Activated T-helper 2 cell treated with anti-CD3 and anti-CD28 coated beads, Interferon-gamma antibody, Interleukin-2, Interleukin-4, amounts not matched to agents 10 μg/mL and 5 μg/mL and 100 μg/mL, durations not matched to agents 14 hours and 24 hours and 36 hours (primary cell): ENCODE measurements around the gene MAPK1IP1L. TPM values are rescaled to one million over a fixed set of nuclear protein-coding genes. Genes with fewer than 3 reads are reported as not detected.

Experiments used
- DNase-seq: peaks from one replicate; pipeline ENCODE4 v3.0.0; 2021; ENCODE audit warnings: low spot score
- H3K27ac Mint-ChIP-seq: one replicate; pipeline ENCODE4 v1.8.0; 2021; ENCODE audit warnings: mixed read lengths
- H3K27me3 Mint-ChIP-seq: one replicate; pipeline ENCODE4 v1.8.0; 2021; ENCODE audit warnings: low read depth, mixed read lengths
- H3K36me3 Mint-ChIP-seq: one replicate; pipeline ENCODE4 v1.8.0; 2021; ENCODE audit warnings: low read depth, mixed read lengths
- H3K4me1 Mint-ChIP-seq: one replicate; pipeline ENCODE4 v1.8.0; 2021; ENCODE audit warnings: low read depth, mixed read lengths
- H3K4me3 Mint-ChIP-seq: one replicate; pipeline ENCODE4 v1.8.0; 2021; ENCODE audit warnings: low read depth, mild to moderate bottlenecking, moderate library complexity, mixed read lengths
- H3K9me3 Mint-ChIP-seq: one replicate; pipeline ENCODE4 v1.8.0; 2021; ENCODE audit warnings: mixed read lengths
- intact Hi-C: fragments of 100-400 bp; cut with micrococcal nuclease; formaldehyde crosslinking; loops from one replicate; pipeline ENCODE4 v1.15.1; 2023
- total RNA-seq: library from RNA; stranded (reverse); gene quantifications from 2 replicates; pipeline ENCODE4 v1.2.3, GENCODE V29; 2022

Gene MAPK1IP1L
- total RNA-seq, 1 donor from 2014 or later = 148 TPM

- Mint-ChIP-seq H3K27me3 (peaks cover 2% of the 10 kb centered on the region), H3K4me3 (no peak overlapping the region)
Observed at GRCh38 chr14:55085060-55085660, 33.7 kb downstream of the MAPK1IP1L start.

GRCh38 chr14:55086938-55087337, 35.5 kb downstream of the MAPK1IP1L start:
- DNase-seq = no peak
- peaks cover 2% of the 10 kb centered on the region for H3K27me3 Mint-ChIP-seq
- peaks cover 3% of the 10 kb centered on the region for H3K4me1 Mint-ChIP-seq
- no peaks in the 10 kb centered on the region for H3K36me3 Mint-ChIP-seq
- no peak overlapping the region for H3K4me3 Mint-ChIP-seq
- intact Hi-C loops = no loop called here
- H3K27ac Mint-ChIP-seq = no peak overlapping the region
- no peaks in the 10 kb centered on the region for H3K9me3 Mint-ChIP-seq

More at GRCh38 chr14:55085060-55085660, 33.7 kb downstream of the MAPK1IP1L start:
- intact Hi-C loops = no loop called here
- H3K27ac Mint-ChIP-seq = no peak overlapping the region
- no peaks in the 10 kb centered on the region for H3K36me3 Mint-ChIP-seq
- no peak for DNase-seq
- peaks cover 3% of the 10 kb centered on the region for H3K4me1 Mint-ChIP-seq
- H3K9me3 Mint-ChIP-seq = no peaks in the 10 kb centered on the region

- Mint-ChIP-seq H3K4me1 (peaks cover 3% of the 10 kb centered on the region), H3K4me3 (no peak overlapping the region), H3K27me3 (peaks cover 2% of the 10 kb centered on the region), H3K9me3 (no peaks in the 10 kb centered on the region), H3K36me3 (no peaks in the 10 kb centered on the region), H3K27ac (no peak overlapping the region)
- intact Hi-C loops = no loop called here
- no peak for DNase-seq
Observed at GRCh38 chr14:55088356-55088755, 36.9 kb downstream of the MAPK1IP1L start.

- Mint-ChIP-seq H3K27me3 (no peaks in the 10 kb centered on the region), H3K27ac (no peak overlapping the region), H3K4me3 (no peak overlapping the region), H3K9me3 (no peaks in the 10 kb centered on the region), H3K36me3 (no peaks in the 10 kb centered on the region), H3K4me1 (peaks cover 8% of the 10 kb centered on the region)
- no peak for DNase-seq
- intact Hi-C loops = loop anchor here (5.0 kb wide), 1 partner anchor 35 kb away; the partner anchor contains the start of gene LGALS3
Observed at GRCh38 chr14:55092341-55092740, 40.9 kb downstream of the MAPK1IP1L start.

- Mint-ChIP-seq H3K27me3 (no peaks in the 10 kb centered on the region), H3K4me1 (peaks cover 20% of the 10 kb centered on the region), H3K9me3 (no peaks in the 10 kb centered on the region), H3K36me3 (no peaks in the 10 kb centered on the region), H3K27ac (no peak overlapping the region), H3K4me3 (no peak overlapping the region)
- intact Hi-C loops = loop anchor here (5.0 kb wide), 2 partner anchors 33 to 238 kb away; partner anchors contain the start of gene LGALS3
- no peak for DNase-seq
Observed at GRCh38 chr14:55094292-55095157, 43.1 kb downstream of the MAPK1IP1L start.

GRCh38 chr14:55097881-55098560, 46.6 kb downstream of the MAPK1IP1L start:
- H3K9me3 Mint-ChIP-seq = no peaks in the 10 kb centered on the region
- peaks cover 9% of the 10 kb centered on the region for H3K36me3 Mint-ChIP-seq
- H3K4me1 Mint-ChIP-seq = peaks cover 35% of the 10 kb centered on the region
- H3K4me3 Mint-ChIP-seq = no peak overlapping the region
- no peaks in the 10 kb centered on the region for H3K27me3 Mint-ChIP-seq
- H3K27ac Mint-ChIP-seq = peak overlapping the region; percentile 88
- intact Hi-C loops = loop anchor here (5.0 kb wide), 1 partner anchor 234 kb away; no protein-coding TSS in a partner anchor
- peak; percentile 38 for DNase-seq

GRCh38 chr14:55098561-55098898, 47.1 kb downstream of the MAPK1IP1L start:
- peaks cover 40% of the 10 kb centered on the region for H3K4me1 Mint-ChIP-seq
- no peaks in the 10 kb centered on the region for H3K9me3 Mint-ChIP-seq
- intact Hi-C loops = loop anchor here (5.0 kb wide), 1 partner anchor 234 kb away; no protein-coding TSS in a partner anchor
- no peaks in the 10 kb centered on the region for H3K27me3 Mint-ChIP-seq
- no peak for DNase-seq
- no peak overlapping the region for H3K4me3 Mint-ChIP-seq
- H3K36me3 Mint-ChIP-seq = peaks cover 9% of the 10 kb centered on the region
- peak overlapping the region; percentile 88 for H3K27ac Mint-ChIP-seq

GRCh38 chr14:55099756-55100155, 48.3 kb downstream of the MAPK1IP1L start:
- Mint-ChIP-seq H3K36me3 (peaks cover 18% of the 10 kb centered on the region), H3K4me3 (no peak overlapping the region), H3K27me3 (no peaks in the 10 kb centered on the region), H3K27ac (no peak overlapping the region), H3K9me3 (peaks cover 10% of the 10 kb centered on the region), H3K4me1 (peaks cover 49% of the 10 kb centered on the region)
- DNase-seq = no peak
- intact Hi-C loops = loop anchor here (5.0 kb wide), 1 partner anchor 233 kb away; no protein-coding TSS in a partner anchor

- Mint-ChIP-seq H3K4me3 (no peak overlapping the region), H3K4me1 (peaks cover 49% of the 10 kb centered on the region)
- intact Hi-C loops = loop anchor here (2.0 kb wide), 1 partner anchor 27 kb away; the partner anchor contains the start of gene LGALS3
Observed at GRCh38 chr14:55101698-55102097, 50.3 kb downstream of the MAPK1IP1L start.

GRCh38 chr14:55102141-55102621, 50.7 kb downstream of the MAPK1IP1L start:
- Mint-ChIP-seq H3K9me3 (peaks cover 14% of the 10 kb centered on the region), H3K4me1 (peaks cover 45% of the 10 kb centered on the region), H3K36me3 (peaks cover 23% of the 10 kb centered on the region), H3K27ac (peak overlapping the region; percentile 90), H3K4me3 (no peak overlapping the region), H3K27me3 (no peaks in the 10 kb centered on the region)
- intact Hi-C loops = loop anchor here (2.0 kb wide), 1 partner anchor 27 kb away; the partner anchor contains the start of gene LGALS3
- DNase-seq = peak; percentile 32

More at GRCh38 chr14:55101698-55102097, 50.3 kb downstream of the MAPK1IP1L start:
- no peaks in the 10 kb centered on the region for H3K27me3 Mint-ChIP-seq
- peaks cover 23% of the 10 kb centered on the region for H3K36me3 Mint-ChIP-seq
- peaks cover 14% of the 10 kb centered on the region for H3K9me3 Mint-ChIP-seq
- no peak overlapping the region for H3K27ac Mint-ChIP-seq
- no peak for DNase-seq

GRCh38 chr14:55103005-55103640, 51.7 kb downstream of the MAPK1IP1L start:
- DNase-seq = peak; percentile 31
- Mint-ChIP-seq H3K9me3 (peaks cover 14% of the 10 kb centered on the region), H3K4me3 (peak overlapping the region; percentile 34), H3K27me3 (no peaks in the 10 kb centered on the region), H3K36me3 (peaks cover 23% of the 10 kb centered on the region), H3K27ac (peak overlapping the region; percentile 90), H3K4me1 (peaks cover 44% of the 10 kb centered on the region)
- intact Hi-C loops = loop anchor here (2.0 kb wide), 1 partner anchor 26 kb away; the partner anchor contains the start of gene LGALS3
